Natural killer cell treated with Interleukin-12 subunit alpha and Interleukin-12 subunit beta and Interleukin-15 and Interleukin-18, amount 100 ng/mL, for 72 hours (primary cell): ENCODE measurements around the gene CHD9NB. TPM values are rescaled to one million over a fixed set of nuclear protein-coding genes. Genes with fewer than 3 reads are reported as not detected.
A peak's percentile ranks its signal among the peaks of the same experiment; 100 is the strongest.
"Not testable (repeated sequence)": the region's sequence is repeated elsewhere in the genome, so short reads cannot be mapped to it uniquely, and the experiment has no call there.

Source experiments
- ATAC-seq, 2 donors: fragments of 150-1000 bp; cut with Tn5 transposase in 1 of 2; sonication (Bioruptor Pico), chemical (Tn5 transposase) in 1 of 2; 2 replicates each; pipeline ENCODE4 v1.10.0; 2021
- DNase-seq: peaks from one replicate; pipeline ENCODE4 v3.0.0; 2022; ENCODE audit warnings: low spot score
- H3K27ac Mint-ChIP-seq, 2 donors: 1 replicate in 1 of 2; 2 replicates in 1 of 2; pipeline ENCODE4 v1.8.0; 2022; ENCODE audit warnings: mixed read lengths in 2 of 2, mild to moderate bottlenecking in 1 of 2, moderate library complexity in 1 of 2
- H3K27me3 Mint-ChIP-seq, 2 donors: 1 replicate in 1 of 2; 2 replicates in 1 of 2; pipeline ENCODE4 v1.8.0; 2022; ENCODE audit warnings: mixed read lengths in 2 of 2
- H3K36me3 Mint-ChIP-seq: one replicate; pipeline ENCODE4 v1.8.0; 2022; ENCODE audit warnings: mixed read lengths
- H3K4me1 Mint-ChIP-seq, 2 donors: 1 replicate in 1 of 2; 2 replicates in 1 of 2; pipeline ENCODE4 v1.8.0; 2022; ENCODE audit warnings: low read depth in 2 of 2, mixed read lengths in 2 of 2, mild to moderate bottlenecking in 1 of 2
- H3K4me3 Mint-ChIP-seq: one replicate; pipeline ENCODE4 v1.8.0; 2022; ENCODE audit warnings: mixed read lengths
- H3K9me3 Mint-ChIP-seq: 2 replicates; pipeline ENCODE4 v1.8.0; 2022; ENCODE audit warnings: mixed read lengths
- total RNA-seq, 2 donors: library from RNA; stranded (reverse); gene quantifications; one replicate each; pipeline ENCODE4 v1.2.3, GENCODE V29; 2022

Gene CHD9NB
- total RNA-seq, 2 donors from 2014 or later, result 0.17 TPM; not detected in 1

GRCh38 chr16:53058441-53058840, 5.7 kb upstream of the CHD9NB start:
- Mint-ChIP-seq H3K9me3 (no peaks in the 10 kb centered on the region), H3K4me3 (no peak overlapping the region), H3K27me3 (no peaks in the 10 kb centered on the region), H3K27ac (no peak overlapping the region), H3K36me3 (no peaks in the 10 kb centered on the region), H3K4me1 (peaks cover 31 to 43% of the 10 kb centered on the region in 2 donors)
- no peak for ATAC-seq
- DNase-seq, result no peak

GRCh38 chr16:53057658-53058057, 5.0 kb upstream of the CHD9NB start:
- peaks cover 0 to 3% of the 10 kb centered on the region in 2 donors for H3K27me3 Mint-ChIP-seq
- H3K4me1 Mint-ChIP-seq, result peaks cover 37 to 50% of the 10 kb centered on the region in 2 donors
- no peaks in the 10 kb centered on the region for H3K36me3 Mint-ChIP-seq
- no peak for ATAC-seq
- H3K9me3 Mint-ChIP-seq, result no peaks in the 10 kb centered on the region
- no peak overlapping the region for H3K4me3 Mint-ChIP-seq
- no peak for DNase-seq
- H3K27ac Mint-ChIP-seq, result no peak overlapping the region

GRCh38 chr16:53056392-53056881, 3.7 kb upstream of the CHD9NB start:
- ATAC-seq, result no peak
- H3K27ac Mint-ChIP-seq, result no peak overlapping the region
- DNase-seq, result no peak
- H3K9me3 Mint-ChIP-seq, result no peaks in the 10 kb centered on the region
- H3K36me3 Mint-ChIP-seq, result no peaks in the 10 kb centered on the region
- peaks cover 32 to 44% of the 10 kb centered on the region in 2 donors for H3K4me1 Mint-ChIP-seq
- H3K27me3 Mint-ChIP-seq, result peaks cover 0 to 3% of the 10 kb centered on the region in 2 donors
- peak overlapping the region; percentile 99 for H3K4me3 Mint-ChIP-seq

GRCh38 chr16:53055541-53056391, 3.1 kb upstream of the CHD9NB start:
- Mint-ChIP-seq H3K36me3 (no peaks in the 10 kb centered on the region), H3K4me3 (peak overlapping the region; percentile 99), H3K27ac (peak overlapping the region; percentile 83 to 86), H3K4me1 (peaks cover 28 to 40% of the 10 kb centered on the region in 2 donors), H3K27me3 (peaks cover 0 to 3% of the 10 kb centered on the region in 2 donors), H3K9me3 (no peaks in the 10 kb centered on the region)
- ATAC-seq (no peak), DNase-seq (no peak)

- ATAC-seq, result peak; percentile 94 to 95
- H3K27me3 Mint-ChIP-seq, result peaks cover 0 to 3% of the 10 kb centered on the region in 2 donors
Observed at GRCh38 chr16:53054670-53055485, 2.2 kb upstream of the CHD9NB start, which contains the start of gene CHD9. Gene CHD9 (plus strand): TSS chr16:53054991. CDS start chr16:53156090, 101,099 bp downstream.

GRCh38 chr16:53053967-53054669, 1.4 kb upstream of the CHD9NB start:
- peak; percentile 1 to 45 for ATAC-seq
- peaks cover 0 to 3% of the 10 kb centered on the region in 2 donors for H3K27me3 Mint-ChIP-seq
- H3K4me3 Mint-ChIP-seq, result peak overlapping the region; percentile 99
- DNase-seq, result no peak
- peak overlapping the region; percentile 75 to 83 for H3K27ac Mint-ChIP-seq
- H3K36me3 Mint-ChIP-seq, result no peaks in the 10 kb centered on the region
- H3K9me3 Mint-ChIP-seq, result no peaks in the 10 kb centered on the region
- H3K4me1 Mint-ChIP-seq, result peaks cover 28 to 38% of the 10 kb centered on the region in 2 donors

More at GRCh38 chr16:53054670-53055485, 2.2 kb upstream of the CHD9NB start, which contains the start of gene CHD9:
- peak; percentile 85 for DNase-seq
- H3K27ac Mint-ChIP-seq, result peak within 1 kb of the TSS; percentile 83 to 86
- H3K36me3 Mint-ChIP-seq, result no peaks in the 10 kb centered on the region
- H3K4me1 Mint-ChIP-seq, result peaks cover 28 to 40% of the 10 kb centered on the region in 2 donors
- H3K4me3 Mint-ChIP-seq, result peak within 1 kb of the TSS; percentile 99
- no peaks in the 10 kb centered on the region for H3K9me3 Mint-ChIP-seq

- not testable (repeated sequence) for ATAC-seq
- peaks cover 15 to 23% of the 10 kb centered on the region in 2 donors for H3K4me1 Mint-ChIP-seq
Observed at GRCh38 chr16:53051255-53051654, 1.4 kb downstream of the CHD9NB start.

GRCh38 chr16:53048139-53048915, 4.4 kb downstream of the CHD9NB start:
- H3K4me1 Mint-ChIP-seq, result peaks cover 6 to 8% of the 10 kb centered on the region in 2 donors
- no peak overlapping the region for H3K4me3 Mint-ChIP-seq
- no peak for DNase-seq
- no peaks in the 10 kb centered on the region for H3K9me3 Mint-ChIP-seq
- H3K36me3 Mint-ChIP-seq, result no peaks in the 10 kb centered on the region
- ATAC-seq, result no peak
- peaks cover 9 to 13% of the 10 kb centered on the region in 2 donors for H3K27me3 Mint-ChIP-seq
- H3K27ac Mint-ChIP-seq, result no peak overlapping the region

More at GRCh38 chr16:53051255-53051654, 1.4 kb downstream of the CHD9NB start:
- not testable (repeated sequence) for H3K27ac Mint-ChIP-seq, H3K4me3 Mint-ChIP-seq, H3K9me3 Mint-ChIP-seq, H3K36me3 Mint-ChIP-seq, DNase-seq, H3K27me3 Mint-ChIP-seq

GRCh38 chr16:53047515-53047914, 5.2 kb downstream of the CHD9NB start:
- H3K9me3 Mint-ChIP-seq, result not testable (repeated sequence)

GRCh38 chr16:53045341-53046220, 7.1 kb downstream of the CHD9NB start:
- Mint-ChIP-seq H3K36me3 (no peaks in the 10 kb centered on the region), H3K4me1 (no peaks in the 10 kb centered on the region), H3K27me3 (peaks cover 14 to 26% of the 10 kb centered on the region in 2 donors), H3K27ac (no peak overlapping the region), H3K4me3 (no peak overlapping the region), H3K9me3 (no peaks in the 10 kb centered on the region)
- DNase-seq (no peak), ATAC-seq (no peak)

More at GRCh38 chr16:53047515-53047914, 5.2 kb downstream of the CHD9NB start:
- not testable (repeated sequence) for H3K36me3 Mint-ChIP-seq, DNase-seq, ATAC-seq, H3K27ac Mint-ChIP-seq, H3K4me3 Mint-ChIP-seq, H3K4me1 Mint-ChIP-seq
- H3K27me3 Mint-ChIP-seq, result peaks cover 10 to 20% of the 10 kb centered on the region in 2 donors

GRCh38 chr16:53043986-53044601, 8.6 kb downstream of the CHD9NB start:
- Mint-ChIP-seq H3K4me3 (no peak overlapping the region), H3K9me3 (no peaks in the 10 kb centered on the region), H3K27me3 (peaks cover 15 to 30% of the 10 kb centered on the region in 2 donors), H3K4me1 (no peaks in the 10 kb centered on the region), H3K27ac (no peak overlapping the region), H3K36me3 (no peaks in the 10 kb centered on the region)
- no peak for DNase-seq
- no peak for ATAC-seq
